Breast epithelium (tissue), 4 donors: ENCODE data around the gene ADAM12. TPM values are rescaled to one million over a fixed set of nuclear protein-coding genes. Genes with fewer than 3 reads are reported as not detected.

ENCODE experiments used
- DNase-seq, 2 donors: peaks; one replicate each; pipeline ENCODE4 v3.0.0-alpha.2; 2019; ENCODE audit warnings: low spot score in 2 of 2
- H3K27ac ChIP-seq, 2 donors: fragments of 200-600 bp; sonication (generic) in 1 of 2; one replicate each; pipeline ENCODE4 v1.5.1; 2016 to 2019; ENCODE audit warnings: mild to moderate bottlenecking in 1 of 2
- H3K27me3 ChIP-seq, 2 donors: fragments of 200-600 bp; sonication (generic) in 1 of 2; one replicate each; pipeline versions ENCODE4 v1.5.1 to v1.6.0; 2017 to 2019; ENCODE audit warnings: control low read depth in 1 of 2, mild to moderate bottlenecking in 1 of 2
- H3K36me3 ChIP-seq: fragments of 200-600 bp; one replicate; pipeline ENCODE4 v1.5.1; 2019
- H3K4me1 ChIP-seq, 2 donors: fragments of 200-600 bp; sonication (generic); one replicate each; pipeline ENCODE4 v1.5.1; 2016 to 2019; ENCODE audit warnings: control low read depth in 1 of 2
- H3K4me3 ChIP-seq, 3 donors: fragments of 200-600 bp; sonication (generic); 1 replicate in 2 of 3; 2 replicates in 1 of 3; pipeline ENCODE4 v1.5.1; 2016 to 2019; ENCODE audit warnings: mild to moderate bottlenecking in 3 of 3, moderate library complexity in 2 of 3
- H3K9me3 ChIP-seq, 2 donors: fragments of 200-600 bp; sonication (generic) in 1 of 2; one replicate each; pipeline ENCODE4 v1.5.1; 2016 to 2019; ENCODE audit warnings: control low read depth in 1 of 2
- POLR2A ChIP-seq: fragments of 450-650 bp; IDR thresholded peaks from one replicate; pipeline ENCODE4 v1.6.1; 2016; ENCODE audit warnings: antibody characterized with exemption, mild to moderate bottlenecking, moderate library complexity
- POLR2AphosphoS5 ChIP-seq, 3 donors: sonication (generic); formaldehyde crosslinking; IDR thresholded peaks; one replicate each; pipeline ENCODE4 v1.6.1; 2017; ENCODE audit warnings: antibody characterized with exemption in 3 of 3
- intact Hi-C: fragments of 100-400 bp; cut with DNase I; formaldehyde crosslinking; loops from one replicate; pipeline ENCODE4 v1.15.1; 2023; ENCODE audit warnings: low total_unique reads
- total RNA-seq, 3 donors: library from RNA; depleted of rRNA; stranded (reverse); fragments of >200 nt; gene quantifications; one replicate each; pipeline ENCODE4 v1.1.0, GENCODE V29; 2016
- TF ChIP-seq, protein P1 (sequence below), 3 donors: fragments of 450-650 bp; IDR thresholded peaks; one replicate each; pipeline ENCODE4 v1.5.1; 2016 to 2017; ENCODE audit warnings: antibody characterized with exemption in 3 of 3, mild to moderate bottlenecking in 3 of 3, moderate library complexity in 3 of 3

ADAM12 gene
- total RNA-seq, 3 donors from 2014 or later: 8.6 to 16.4 (median 13.9) TPM

DNA sequence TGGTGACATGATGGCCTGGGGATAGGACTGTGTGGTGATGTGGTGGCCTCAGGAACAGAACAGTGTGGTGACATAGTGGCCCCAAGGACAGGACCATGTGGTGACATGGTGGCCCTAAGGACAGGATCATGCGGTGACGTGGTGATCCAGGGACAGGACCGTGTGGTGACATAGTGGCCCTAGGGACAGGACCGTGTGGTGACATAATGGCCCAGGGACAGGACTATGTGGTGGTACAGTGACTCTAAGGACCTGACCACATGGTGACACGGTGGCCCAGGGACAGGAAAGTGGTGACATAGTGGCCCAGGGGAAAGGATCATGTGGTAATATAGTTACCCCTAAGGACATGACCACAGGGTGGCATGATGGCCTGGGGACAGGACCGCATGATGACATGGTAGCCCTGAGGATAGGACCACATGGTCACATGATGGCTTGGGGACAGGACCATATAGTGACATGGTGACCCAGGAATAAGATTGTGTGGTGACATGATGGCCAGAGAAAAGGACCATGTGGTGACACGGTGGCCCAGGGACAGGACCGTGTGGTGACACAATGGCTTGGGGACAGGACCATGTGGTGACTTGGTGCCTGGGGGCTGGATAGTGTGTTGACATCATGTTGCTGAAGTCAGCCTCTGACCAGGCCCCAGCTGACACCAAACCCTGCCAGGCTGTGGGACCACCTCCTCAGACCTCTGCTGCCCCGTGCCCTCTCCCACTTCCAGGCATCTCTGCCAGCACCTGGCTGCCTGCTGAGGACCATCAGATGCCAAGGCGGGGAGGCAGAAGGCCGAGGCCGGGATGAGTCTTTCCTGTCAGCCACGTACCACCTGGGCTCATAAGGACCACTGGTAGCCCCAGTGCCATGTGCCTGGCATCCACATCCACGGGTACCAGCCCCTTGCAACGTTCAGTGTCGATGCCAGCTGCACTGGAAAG lies 99.5 kb downstream of the ADAM12 start:
- intact Hi-C loops: no loop called here
- no peaks in the 10 kb centered on the region for H3K4me1 ChIP-seq
- no peak overlapping the region for H3K27ac ChIP-seq
- H3K9me3 ChIP-seq: no peaks in the 10 kb centered on the region
- no peak for TF ChIP-seq POLR2A
- TF ChIP-seq, protein P1, sequence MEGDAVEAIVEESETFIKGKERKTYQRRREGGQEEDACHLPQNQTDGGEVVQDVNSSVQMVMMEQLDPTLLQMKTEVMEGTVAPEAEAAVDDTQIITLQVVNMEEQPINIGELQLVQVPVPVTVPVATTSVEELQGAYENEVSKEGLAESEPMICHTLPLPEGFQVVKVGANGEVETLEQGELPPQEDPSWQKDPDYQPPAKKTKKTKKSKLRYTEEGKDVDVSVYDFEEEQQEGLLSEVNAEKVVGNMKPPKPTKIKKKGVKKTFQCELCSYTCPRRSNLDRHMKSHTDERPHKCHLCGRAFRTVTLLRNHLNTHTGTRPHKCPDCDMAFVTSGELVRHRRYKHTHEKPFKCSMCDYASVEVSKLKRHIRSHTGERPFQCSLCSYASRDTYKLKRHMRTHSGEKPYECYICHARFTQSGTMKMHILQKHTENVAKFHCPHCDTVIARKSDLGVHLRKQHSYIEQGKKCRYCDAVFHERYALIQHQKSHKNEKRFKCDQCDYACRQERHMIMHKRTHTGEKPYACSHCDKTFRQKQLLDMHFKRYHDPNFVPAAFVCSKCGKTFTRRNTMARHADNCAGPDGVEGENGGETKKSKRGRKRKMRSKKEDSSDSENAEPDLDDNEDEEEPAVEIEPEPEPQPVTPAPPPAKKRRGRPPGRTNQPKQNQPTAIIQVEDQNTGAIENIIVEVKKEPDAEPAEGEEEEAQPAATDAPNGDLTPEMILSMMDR (IDR thresholded peaks at IDR 0.05): no peak
- no peak for TF ChIP-seq POLR2AphosphoS5 (IDR thresholded peaks at IDR 0.05)
- DNase-seq: no peak
- no peaks in the 10 kb centered on the region for H3K27me3 ChIP-seq
- H3K4me3 ChIP-seq: no peak overlapping the region
- no peaks in the 10 kb centered on the region for H3K36me3 ChIP-seq

DNA sequence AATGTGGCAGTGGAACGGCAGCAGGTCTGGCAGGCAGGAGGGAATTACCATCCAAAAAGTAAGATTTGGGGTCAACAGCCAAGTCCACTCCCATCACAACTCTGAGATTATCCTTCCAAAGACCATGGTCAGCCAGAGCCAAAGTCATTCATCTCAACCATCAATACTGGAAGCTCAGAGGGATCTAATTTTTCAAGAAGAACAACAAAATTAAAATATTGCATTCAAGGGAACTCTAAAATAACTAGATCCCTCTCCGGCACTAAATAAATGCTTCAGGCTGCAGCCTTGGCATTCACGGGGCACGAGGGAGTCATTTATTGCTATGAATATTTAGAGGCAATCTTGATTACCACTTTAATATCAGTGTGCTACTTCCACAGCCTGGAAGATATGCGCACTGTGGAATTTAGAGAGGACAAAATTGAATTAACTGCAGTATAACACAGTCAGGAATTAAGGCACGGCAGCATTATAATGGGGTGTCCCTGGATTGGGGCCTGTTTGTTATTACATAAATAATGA lies 102.0 kb downstream of the ADAM12 start:
- intact Hi-C loops: no loop called here
- H3K9me3 ChIP-seq: no peaks in the 10 kb centered on the region
- no peaks in the 10 kb centered on the region for H3K27me3 ChIP-seq

DNA sequence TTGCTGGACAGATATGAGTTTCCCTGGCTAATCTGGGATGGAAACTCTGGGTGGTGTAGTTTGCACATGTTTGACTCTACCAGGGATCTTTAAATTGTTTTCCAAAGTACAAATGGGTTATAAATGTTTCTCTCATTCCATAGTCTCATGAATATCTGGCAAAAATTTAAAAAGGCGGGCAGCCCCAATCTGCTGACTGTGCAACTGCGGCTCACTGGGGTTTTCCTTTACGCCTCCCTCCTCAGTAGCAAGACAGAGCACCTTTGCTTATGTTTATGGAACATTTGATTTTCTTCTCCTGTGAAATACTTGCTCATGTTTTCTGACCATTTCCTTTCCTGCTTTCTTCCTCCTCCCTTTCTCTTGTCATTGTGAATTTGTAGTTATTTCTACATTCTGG lies 105.0 kb downstream of the ADAM12 start:
- intact Hi-C loops: no loop called here

More for the DNA sequence above, 102.0 kb downstream of the ADAM12 start:
- Histone ChIP-seq H3K27ac (no peak overlapping the region), H3K36me3 (no peaks in the 10 kb centered on the region), H3K4me1 (no peaks in the 10 kb centered on the region), H3K4me3 (no peak overlapping the region)
- TF ChIP-seq, protein P1 (IDR thresholded peaks at IDR 0.05): no peak
- no peak for TF ChIP-seq POLR2AphosphoS5 (IDR thresholded peaks at IDR 0.05)
- TF ChIP-seq POLR2A: no peak
- DNase-seq: no peak

DNA sequence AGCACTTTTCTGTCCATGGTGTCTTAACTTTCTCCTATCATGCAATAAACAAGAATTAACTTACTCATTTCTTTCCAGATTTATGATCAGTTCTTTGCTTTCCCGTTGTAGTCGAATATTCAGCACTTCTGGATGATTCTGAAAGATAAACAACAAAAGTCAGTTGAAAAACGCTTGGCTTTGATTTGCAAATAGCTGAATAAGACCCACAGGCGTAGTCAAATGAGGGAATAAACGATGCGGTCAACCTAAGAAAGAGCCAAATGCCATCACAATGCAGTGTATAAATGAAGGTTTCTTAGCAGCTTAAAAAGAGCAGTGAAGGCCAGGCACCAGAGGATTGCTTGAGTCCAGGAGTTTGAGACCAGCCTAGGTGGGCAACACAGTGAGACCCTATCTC lies 109.4 kb downstream of the ADAM12 start:
- TF ChIP-seq POLR2AphosphoS5 (IDR thresholded peaks at IDR 0.05) (no peak), POLR2A (no peak)
- TF ChIP-seq, protein P1 (IDR thresholded peaks at IDR 0.05): no peak
- DNase-seq: no peak
- H3K36me3 ChIP-seq: no peaks in the 10 kb centered on the region
- H3K27me3 ChIP-seq: no peaks in the 10 kb centered on the region
- H3K4me3 ChIP-seq: no peak overlapping the region
- H3K27ac ChIP-seq: peak overlapping the region in 1 of 2 donors; percentile 19
- no peaks in the 10 kb centered on the region for H3K9me3 ChIP-seq
- H3K4me1 ChIP-seq: no peaks in the 10 kb centered on the region
- intact Hi-C loops: no loop called here

More for the DNA sequence above, 105.0 kb downstream of the ADAM12 start:
- Histone ChIP-seq H3K9me3 (no peaks in the 10 kb centered on the region), H3K4me3 (no peak overlapping the region), H3K27me3 (no peaks in the 10 kb centered on the region), H3K4me1 (no peaks in the 10 kb centered on the region), H3K36me3 (no peaks in the 10 kb centered on the region), H3K27ac (no peak overlapping the region)
- no peak for TF ChIP-seq POLR2AphosphoS5 (IDR thresholded peaks at IDR 0.05)
- no peak for TF ChIP-seq POLR2A
- TF ChIP-seq, protein P1 (IDR thresholded peaks at IDR 0.05): no peak
- DNase-seq: no peak

DNA sequence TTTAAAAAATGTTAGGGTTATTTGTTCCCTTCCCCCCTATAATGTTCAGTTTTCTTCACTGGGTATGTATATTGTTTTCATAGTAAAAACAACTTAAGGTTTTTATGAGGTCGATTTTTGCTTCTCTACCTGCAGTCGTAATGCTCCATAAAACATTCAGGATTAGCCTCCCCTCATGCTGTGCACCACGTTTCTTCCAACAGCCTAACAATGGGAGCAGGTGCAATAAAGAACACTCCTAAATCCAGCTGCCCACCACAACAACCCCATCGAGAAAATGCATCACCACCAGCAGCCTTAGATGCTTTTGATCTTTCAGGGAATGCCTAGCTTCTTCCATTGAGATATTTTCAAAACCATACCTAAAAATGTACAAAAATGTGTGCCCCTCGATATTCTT lies 111.1 kb downstream of the ADAM12 start:
- TF ChIP-seq POLR2AphosphoS5 (IDR thresholded peaks at IDR 0.05) (no peak), POLR2A (no peak)
- TF ChIP-seq, protein P1 (IDR thresholded peaks at IDR 0.05): no peak
- Histone ChIP-seq H3K4me3 (no peak overlapping the region), H3K4me1 (no peaks in the 10 kb centered on the region), H3K9me3 (no peaks in the 10 kb centered on the region), H3K27me3 (no peaks in the 10 kb centered on the region), H3K36me3 (no peaks in the 10 kb centered on the region), H3K27ac (no peak overlapping the region)
- intact Hi-C loops: no loop called here
- DNase-seq: no peak
